NCI-H69 (cell line): ENCODE measurements around the gene CHKA.
A peak's percentile ranks its signal among the peaks of the same experiment; 100 is the strongest.

Experiments used
- DNase-seq: peaks from one replicate; lab custom pipeline; 2025; lab: John Stamatoyannopoulos, UW

Gene CHKA

DNA sequence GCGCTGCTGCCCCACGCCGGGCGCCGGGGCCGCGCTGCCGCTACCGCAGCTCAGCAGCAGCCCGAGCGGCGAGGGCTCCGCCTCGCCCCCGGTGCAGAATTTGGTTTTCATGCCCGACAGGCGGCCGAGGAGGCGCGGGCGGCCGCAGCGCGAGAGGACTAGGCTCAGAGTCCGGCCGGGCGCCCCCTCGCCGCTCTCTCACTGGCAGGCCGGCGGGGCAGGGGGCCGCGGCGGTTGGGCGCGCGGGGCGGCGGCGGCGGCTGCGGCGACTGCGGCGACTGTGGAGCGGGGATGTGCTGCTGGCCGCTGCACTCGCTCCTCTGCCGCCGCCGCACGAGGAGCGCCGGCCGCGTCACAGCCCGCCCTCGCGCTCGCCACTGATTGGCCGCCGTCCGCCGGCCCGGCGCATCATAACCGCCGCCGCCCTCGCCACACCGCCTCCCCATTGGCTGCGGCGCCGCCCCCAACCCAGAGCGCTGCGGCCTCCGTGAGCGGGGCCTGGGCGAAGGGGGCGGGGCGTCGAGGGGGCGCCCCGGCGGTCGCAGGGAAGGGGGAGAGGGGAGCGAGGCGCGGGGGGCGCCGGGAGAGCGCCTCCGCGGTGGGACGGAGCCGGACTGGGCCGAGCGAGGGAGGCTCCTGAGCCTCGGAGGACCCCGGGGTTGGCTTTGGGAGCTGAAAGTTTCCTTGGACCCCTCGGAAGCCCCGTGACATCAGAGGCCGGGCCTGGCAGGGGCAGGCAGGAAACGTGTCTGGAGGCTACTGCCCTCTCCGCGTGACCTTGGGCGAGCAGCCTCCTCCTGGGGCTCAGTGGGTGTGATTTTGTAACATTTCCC lies at the start of gene CHKA:
CHKA (minus strand) TSS at position 322 of the 833 bp plus-strand sequence; CDS start at position 111, 211 bp downstream.
- DNase-seq = peak; percentile 98

DNA sequence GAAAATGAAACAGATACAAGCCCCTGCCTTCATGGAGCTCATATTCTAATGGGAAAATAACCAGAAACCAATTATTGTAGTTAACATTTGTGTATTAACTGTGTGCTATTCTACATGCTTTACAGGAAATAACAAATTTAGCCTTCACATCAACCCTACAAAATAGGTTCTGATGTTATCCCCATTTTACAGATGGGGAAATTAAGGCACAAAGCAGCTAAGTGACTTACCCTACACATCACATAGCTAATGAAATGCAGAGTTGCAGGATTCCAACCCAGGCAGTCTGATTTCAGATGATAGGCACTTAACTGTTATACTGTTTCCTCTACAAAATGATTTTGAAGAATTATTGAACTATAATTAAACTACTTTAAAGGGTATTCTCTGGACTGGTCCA lies 48.3 kb upstream of the CHKA start:
- DNase-seq = no peak

DNA sequence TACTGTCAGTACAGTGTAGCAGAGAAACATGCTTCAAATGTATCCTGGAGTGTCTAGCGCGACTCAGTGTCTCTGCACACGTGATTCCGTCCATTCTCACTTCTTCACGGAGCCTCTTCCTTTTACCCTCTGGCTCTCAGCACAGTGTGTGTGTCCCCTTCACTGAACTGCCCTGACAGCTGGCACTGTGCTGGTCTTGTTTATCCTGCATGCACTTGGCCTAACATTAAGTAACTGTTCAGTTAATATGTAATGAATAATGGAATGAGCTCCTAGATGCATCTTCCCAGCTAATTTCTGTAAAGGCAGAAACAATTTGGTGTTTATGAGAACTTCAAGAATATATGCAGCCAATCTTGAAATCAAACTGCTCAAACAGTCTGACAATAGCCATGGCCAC lies 47.5 kb upstream of the CHKA start:
- no peak for DNase-seq

DNA sequence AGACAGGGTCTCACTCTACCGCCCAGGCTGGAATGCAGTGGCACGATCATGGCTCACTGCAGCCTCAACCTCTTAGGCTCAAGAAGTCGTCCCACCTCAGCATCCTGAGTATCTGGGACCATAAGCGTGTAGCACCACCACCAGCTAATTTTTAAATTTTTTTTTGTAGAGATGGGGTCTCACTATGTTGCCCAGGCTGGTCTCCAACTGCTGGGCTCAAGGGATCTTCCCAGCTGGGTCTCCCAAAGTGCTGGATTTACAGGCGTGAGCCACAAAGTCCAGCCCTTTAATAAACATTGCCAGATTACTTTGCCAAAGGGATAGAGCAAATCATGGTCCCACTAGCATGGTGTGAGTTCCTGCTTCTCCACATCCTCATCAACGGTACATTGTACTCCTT lies 46.3 kb upstream of the CHKA start:
- DNase-seq = no peak

DNA sequence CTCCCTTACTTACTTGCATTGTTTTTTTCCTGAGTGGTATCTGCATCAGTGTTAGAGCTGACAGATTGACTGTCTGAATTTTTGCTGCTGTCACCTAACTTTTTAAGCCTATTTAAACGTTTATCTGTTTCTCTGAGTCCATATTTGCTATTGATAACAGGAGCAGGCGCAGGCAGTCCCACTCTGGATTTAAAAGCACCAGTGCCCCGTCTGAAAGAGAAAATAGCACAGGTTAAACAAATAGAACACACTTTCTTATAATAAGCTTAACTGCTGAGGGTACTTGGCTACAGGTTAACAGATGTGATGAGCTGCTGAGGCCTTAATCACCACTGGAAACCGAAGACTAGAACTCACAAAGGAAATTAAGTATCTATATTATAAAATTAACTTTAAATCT lies 45.8 kb upstream of the CHKA start:
- no peak for DNase-seq

DNA sequence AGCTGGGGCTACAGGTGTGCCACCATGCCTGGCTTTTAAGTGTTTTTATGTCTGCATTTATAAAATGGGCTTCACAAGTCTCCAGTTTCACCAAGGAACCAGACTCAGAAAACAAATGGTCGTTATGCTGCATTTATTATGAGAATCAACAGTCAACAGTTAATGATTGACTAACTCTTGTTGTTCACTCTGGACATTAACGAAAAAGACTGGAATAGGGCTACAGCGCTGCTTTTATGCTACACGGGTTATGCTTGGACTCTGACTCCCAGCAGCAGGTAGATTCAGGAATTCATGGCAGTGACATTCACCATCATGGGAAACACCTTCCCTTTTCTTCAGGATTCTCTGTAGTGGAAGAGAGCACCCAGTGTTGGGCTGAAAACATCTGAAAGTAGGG lies 44.4 kb upstream of the CHKA start:
- no peak for DNase-seq

DNA sequence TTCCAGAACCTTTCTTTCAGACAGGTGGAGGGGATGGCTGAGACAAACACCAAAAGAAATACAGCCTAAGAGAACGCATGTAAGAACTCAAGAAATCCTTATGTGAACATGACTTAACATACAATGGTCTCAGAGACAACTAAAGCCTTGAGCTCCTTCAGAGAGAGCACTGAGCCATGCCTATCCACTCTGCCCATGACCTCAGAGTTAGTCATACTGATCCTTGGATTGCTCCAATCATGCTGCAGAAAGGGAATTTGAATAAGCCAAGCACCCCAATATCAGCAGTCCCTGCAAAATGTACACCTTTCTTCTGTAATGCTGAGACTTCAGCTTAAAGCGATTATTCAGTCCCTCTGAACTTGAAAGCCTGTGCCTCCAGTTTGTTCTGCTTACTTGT lies 43.2 kb upstream of the CHKA start:
- DNase-seq = no peak

DNA sequence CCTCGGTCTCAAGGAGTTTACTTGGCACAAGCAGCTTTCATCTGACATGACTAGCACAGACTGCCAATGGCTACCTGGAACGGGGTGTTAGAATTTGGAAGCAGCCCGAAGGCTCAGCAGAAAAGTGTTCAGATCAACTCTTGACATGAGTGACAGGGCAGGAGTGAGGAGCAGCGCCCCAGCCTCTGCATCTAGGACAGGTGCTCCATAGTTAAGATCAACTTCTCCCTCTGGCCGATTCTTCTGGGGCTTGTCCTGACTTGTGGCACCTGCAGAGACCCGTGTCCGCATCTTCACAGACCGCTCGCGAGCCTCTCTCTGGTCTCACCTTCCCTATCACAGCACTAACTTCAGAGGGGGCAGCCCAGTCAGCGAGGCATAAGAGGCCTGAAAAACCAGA lies 42.5 kb upstream of the CHKA start:
- DNase-seq = no peak

DNA sequence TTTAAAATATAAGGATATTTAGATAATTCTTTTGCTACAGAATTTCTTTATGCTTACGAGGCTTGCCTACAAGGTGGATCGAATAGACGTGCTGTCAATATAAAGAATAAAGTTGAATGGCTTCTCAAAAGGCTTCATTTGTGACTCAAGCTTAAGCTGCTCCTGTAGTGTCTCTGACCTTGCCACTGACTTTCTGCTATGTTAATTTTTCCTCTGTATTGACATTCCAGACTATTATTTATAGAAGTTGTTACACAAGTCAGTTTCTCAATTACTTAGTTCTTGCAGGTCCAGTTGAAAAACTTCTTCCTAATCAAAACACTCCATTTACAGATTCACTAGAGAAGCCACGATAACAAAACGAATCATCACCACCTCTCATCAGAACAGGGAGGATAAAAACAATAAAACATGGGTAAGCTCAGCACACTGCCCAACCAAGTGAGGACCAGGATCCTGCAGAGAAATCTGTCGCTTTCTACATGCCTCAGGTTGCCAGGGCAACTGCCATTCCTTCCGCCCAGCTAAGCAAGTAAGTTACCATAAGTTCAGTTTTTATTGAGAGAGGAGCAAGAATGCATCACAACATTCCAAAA lies 39.0 kb upstream of the CHKA start:
- DNase-seq = no peak

DNA sequence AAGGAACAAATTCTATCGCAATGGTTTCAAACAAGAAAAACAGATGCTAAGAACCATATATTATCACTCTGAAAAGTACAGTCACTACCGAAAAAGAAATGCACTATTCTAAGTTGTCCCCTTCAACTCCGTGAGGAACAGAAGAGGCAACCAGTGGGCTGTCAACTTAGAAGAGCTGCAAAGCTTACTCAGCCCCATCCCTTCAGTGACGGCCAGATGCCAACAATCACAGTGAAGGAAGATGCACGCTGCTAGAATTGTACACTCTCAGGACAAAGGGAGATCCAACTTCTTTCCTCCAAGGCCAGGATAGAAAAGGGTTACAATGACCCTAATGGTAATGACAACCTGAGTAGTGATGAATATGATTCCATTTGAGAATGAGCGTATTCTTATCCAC lies 38.5 kb upstream of the CHKA start:
- DNase-seq = no peak

DNA sequence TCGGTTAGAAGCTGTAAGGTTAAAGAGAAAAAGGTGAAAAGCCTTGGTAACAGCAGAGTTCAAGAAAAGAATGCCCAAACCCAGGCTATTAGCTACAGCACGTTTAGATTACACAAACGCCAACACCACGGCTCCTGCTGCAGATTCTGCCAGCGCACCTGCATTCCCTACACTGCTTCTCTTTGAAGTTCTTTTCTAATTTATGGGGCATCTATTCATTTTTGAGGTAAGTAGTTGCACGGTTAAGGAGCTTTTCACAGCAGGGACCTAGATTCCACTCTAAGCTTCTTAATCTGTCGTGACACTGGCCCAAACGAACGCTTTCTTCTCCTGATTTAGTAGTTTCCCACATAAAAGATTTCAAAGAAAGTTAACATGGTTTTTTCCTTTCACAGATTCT lies 38.0 kb upstream of the CHKA start:
- no peak for DNase-seq

DNA sequence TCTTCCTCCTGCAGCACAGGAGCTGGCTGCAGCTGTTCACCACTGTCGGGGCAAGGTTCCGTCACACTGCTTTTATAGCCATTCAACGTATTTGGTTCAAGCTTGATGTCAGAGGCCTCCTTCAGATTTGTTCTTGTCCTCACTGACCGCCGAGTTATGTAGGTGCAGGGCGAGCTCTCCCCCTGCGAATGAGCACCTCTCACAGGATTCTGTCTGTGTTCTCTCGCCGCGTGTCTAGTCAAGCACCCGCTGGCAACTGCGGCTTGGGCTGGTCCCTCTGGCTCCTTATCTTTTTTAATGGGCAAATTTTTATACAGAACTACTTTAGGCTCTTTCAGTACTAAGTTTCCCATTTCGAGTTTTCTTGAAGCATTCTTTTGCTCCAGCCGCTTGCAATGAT lies 37.4 kb upstream of the CHKA start:
- DNase-seq = no peak

DNA sequence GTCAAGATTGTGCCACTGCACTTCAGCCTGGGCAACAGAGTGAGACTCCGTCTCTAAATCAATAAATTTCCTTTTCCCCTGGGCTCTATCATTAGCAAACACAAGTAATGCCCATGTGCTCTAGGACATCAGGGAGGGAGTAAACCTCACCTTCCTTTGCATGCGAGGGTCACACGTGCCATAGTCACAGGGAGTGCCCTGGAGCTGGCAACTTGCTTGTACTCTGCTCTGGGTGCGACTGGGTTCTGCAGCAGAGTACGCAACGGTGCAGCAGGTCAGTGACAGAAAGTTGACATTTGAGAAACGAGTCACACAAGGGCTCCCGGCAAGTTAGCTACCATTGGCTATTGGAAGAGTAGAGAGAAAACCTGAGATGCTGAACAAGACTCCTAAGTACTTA lies 32.6 kb upstream of the CHKA start:
- DNase-seq = no peak

DNA sequence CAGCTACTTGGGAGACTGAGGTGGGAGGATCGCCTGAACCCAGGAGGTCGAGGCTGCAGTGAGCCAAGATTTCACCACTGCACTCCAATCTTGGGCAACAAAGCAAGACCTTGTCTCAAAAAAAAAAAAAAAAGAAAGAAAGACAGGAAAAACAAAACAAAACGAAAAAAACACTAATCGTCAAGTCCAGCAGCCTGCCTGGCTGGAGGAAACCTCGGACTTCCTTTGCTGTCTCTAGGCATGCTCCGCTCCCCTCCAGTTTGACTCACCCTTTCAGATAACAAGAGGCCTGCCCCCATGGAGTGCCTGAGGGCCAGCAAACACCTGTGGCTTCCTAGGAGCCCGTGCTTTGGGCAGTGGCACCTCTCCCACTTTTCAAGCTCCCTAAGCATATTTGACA lies 28.8 kb upstream of the CHKA start:
- DNase-seq = peak; percentile 87

DNA sequence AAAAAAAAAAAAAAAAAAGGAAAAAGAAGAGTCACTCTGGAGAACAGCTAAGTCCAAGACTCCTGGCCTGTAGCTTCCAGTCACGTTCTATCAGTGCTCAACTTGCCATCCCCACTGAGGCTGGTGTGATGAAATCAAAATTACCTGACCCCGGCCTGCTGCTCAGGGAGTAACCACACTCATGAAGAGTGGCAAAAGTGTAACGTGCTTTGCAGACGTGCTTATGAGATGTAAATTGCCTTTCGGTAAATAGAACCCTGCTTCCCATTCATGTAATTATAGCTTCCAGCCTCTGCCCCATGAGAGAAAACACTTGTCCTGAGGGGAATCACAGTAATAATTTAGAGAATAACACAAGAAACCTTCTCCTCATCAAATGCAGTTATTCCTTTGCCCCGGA lies 28.2 kb upstream of the CHKA start:
- DNase-seq = peak; percentile 94

DNA sequence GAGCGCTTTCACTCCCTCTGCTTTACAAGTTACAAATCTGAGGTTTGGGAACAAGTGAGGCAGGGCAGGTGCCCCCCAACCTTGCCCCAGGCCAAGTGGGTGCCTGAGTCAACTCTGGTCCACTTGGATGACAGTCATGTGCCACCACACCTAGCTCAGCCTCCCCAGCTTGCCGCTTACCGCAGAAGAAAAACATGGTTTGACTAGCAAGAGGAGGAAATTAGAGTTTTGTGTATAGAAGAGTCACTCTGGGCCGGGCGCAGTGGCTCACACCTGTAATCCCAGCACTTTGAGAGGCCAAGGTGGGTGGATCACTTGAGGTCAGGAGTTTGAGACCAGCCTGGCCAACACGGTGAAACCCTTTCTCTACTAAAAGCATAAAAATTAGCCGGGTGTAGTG lies 27.7 kb upstream of the CHKA start:
- no peak for DNase-seq

DNA sequence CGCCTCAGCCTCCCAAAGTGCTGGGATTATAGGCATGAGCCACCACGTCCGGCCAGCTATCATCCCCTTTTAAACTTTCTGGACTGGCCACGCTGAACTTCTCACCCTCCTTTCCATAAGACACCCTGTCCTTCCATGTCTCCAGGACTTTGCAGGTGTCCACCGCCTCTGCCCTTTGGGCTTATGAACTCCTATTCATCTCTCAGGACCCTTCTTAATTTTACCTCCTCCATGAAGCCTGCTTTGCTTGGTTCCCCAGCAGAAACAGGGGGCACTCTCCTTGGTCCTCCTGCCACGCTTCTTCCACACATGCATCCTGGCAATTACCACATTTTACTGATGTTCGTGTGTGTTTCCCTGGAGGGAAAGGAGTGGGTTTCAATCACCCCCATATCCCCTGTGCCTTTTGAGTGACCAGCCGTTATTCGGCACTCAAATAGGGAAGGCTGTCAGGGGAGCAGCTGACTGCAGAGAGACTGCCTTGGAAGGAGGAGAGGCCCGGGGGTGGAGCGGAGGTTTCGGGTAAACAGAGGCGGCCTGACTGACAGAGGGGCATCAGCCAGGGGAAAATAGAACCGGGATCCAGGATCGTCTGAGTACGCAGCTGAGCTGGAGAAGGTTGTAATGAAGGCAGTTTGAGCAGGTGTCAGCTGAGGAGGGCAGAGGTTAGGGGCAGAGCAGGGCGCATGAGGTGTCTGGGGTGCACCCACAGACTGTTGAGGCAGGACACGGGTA lies 27.1 kb upstream of the CHKA start:
- DNase-seq = no peak

DNA sequence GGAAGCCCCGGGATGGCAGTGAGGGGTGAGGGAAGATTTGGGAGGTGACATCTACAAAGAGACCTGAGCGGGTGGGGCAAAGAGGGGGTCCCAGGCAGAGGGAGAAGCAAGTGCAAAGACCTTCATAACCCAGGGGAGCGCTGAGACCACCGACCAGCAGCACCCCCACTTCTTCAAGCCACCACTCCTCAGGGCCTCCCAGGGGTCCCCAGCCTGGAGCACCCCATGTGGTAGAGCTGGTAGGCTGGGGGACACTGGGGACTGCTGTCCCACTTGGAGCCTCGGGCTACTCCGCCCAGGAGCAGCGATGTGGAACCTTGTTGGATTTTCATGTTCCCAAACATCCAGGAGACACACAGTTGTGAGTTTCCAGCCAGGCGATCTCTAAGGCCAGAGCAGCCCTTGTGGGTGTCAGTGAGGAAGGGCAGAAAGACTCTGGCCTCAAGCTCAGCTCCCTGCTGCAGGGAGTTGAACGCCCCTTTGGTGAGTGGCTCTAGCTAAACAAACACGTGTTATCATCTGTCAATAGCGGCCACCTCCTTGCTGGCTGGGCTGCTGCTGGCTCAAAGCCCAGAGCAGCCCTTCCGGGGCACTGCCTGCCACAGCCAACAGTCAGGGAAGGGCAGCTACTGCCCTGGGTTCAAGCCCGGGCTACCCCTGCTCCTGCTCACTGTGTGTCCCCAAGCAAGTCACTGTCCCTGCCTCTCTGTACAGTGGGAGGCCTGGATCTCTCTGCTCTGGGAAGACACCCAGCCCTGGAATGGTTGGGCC lies 25.7 kb upstream of the CHKA start:
- DNase-seq = peak; percentile 96

DNA sequence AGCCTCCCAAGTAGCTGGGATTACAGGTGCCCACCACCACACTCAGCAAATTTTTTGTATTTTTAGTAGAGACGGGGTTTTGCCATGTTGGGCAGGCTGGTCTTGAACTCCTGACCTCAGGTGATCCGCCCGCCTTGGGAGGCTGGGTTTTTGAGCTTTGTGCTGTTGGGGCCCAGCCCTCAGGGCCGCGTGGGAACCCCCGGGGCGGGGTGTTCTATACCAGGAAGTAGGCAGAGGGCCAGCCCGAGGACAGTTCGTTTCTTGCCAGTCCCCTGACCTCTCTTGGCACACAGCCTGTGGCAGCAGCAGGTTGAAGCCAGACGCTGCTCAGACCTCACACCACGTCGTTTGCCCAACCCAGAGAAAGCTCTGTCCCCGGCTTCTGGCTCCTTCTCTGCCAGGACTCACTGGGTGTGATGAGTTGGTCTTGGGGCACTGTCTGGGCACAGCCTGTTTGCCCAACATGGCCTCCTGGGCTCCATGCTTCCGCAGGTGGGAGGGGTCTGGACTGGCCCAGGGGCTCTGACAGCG lies 24.9 kb upstream of the CHKA start:
- DNase-seq = peak; percentile 89

DNA sequence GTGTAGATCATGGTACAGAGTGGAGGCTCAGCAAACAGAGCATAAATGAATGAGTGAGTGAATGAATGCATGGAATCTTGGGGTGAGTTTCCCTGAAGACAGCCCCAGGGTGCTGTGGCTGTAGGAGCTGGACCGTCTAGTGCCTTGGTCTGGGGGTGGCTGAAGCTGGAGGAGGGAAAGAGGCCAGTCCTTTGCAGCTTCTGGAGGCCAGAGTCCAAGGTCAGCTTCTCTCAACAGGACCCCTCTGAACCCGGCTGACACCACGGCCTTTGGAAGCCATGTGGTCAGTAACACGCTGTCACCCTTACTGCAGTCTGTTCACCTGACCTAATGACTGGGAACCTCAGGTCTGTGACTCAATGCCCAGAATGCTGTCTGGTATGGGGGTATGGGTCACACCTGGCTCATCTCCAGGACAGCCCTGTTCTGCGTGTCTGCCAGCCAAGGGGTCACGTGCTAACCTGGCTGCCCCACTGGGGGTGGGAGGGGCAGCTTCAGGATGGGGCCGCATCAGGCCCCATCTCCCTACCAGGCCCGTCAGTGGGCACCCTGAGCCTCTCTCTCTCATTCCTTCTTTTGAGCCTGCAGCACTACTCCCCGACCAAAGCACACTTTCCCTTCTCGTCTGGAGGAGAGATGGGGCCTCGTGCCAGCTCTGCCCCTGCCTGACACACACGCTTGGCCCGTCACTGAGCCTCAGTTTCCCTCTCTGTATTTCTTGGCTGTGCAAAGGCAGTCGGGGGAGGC lies 24.1 kb upstream of the CHKA start:
- no peak for DNase-seq

DNA sequence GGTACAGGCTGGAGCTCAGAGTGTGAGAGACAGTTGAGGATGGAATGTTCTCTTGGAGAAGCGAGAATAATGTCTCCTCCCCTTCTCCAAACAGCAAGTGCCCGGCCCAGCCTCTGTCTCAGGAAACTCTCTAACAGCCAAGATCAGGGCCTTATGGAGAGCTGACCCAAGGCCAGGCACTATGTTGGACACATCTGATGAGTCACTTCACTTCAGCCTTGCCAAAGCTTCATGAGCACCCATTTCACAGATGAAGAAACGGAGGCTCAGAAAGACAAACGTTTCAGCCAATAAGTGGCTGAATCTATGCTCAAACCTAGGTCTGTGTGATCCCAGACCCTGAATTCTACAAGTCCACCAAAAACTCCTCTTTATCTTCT lies 22.1 kb upstream of the CHKA start:
- no peak for DNase-seq
